ENCODE measurements around the gene LMF2. TPM values are rescaled to one million over a fixed set of nuclear protein-coding genes. Genes with fewer than 3 reads are reported as not detected.

Gene LMF2
- total RNA-seq (100 to 1,000 TPM; 101 to 133 (median 118) TPM), polyA plus RNA-seq (10 to 100 TPM; 15.0 to 25.5 TPM), total RNA-seq (103 reads per million, percentile 85 among the genes with 10 or more reads in this experiment)

DNA sequence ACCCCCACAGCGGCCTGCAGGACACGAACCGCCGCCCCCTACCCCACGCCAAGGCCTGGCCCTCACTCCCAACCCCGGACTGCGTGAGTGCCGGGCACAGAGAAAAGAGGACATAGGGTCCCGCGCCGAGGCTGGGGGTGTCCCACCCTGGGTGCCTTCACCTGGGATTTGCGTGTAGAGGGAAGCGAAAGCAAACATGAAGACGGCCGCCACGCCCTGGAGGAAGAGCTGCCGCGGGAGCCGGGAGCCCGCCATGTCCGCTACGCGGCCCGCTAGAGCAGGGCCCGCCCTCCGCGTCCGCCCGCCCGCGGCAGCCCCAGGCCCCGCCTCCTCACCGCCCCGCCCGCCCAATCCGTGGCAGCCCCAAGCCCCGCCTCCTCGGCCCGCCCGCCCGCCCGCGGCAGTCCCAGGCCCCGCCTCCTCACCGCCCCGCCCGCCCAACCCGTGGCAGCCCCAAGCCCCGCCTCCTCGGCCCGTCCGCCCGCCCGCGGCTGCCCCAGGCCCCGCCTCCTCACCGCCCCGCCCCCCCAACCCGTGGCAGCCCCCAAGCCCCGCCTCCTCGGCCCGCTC lies at the start of gene LMF2:
TSS of gene LMF2 (minus strand) at position 282 of the 570 bp plus-strand sequence. CDS start at position 255, 27 bp downstream.
- ChIA-PET CTCF (interaction anchor here (1.1 to 2.0 kb wide), 6 partner anchors 10 to 256 kb away, joined by 3 to 25 read pairs (median 6); partner anchors contain the start of genes HDAC10 and SCO2), POLR2A (interaction anchor here (0.7 to 6.2 kb wide), 21 partner anchors 10 to 547 kb away, joined by 3 to 116 read pairs (median 5); partner anchors contain the start of genes CHKB, PIM3, SCO2 and SYCE3)
- ATAC-seq (peak; percentile 82), DNase-seq (peak; percentile 83 to 94 (median 90))
- no peaks in the 10 kb centered on the region for H3K9me3 ChIP-seq (ENCODE audit: control insufficient read depth in 2 of 3, low read length in 3 of 3)
- H3K27me3 Mint-ChIP-seq: no peaks in the 10 kb centered on the region
- no peaks in the 10 kb centered on the region for H3K27me3 ChIP-seq (ENCODE audit: control insufficient read depth in 2 of 2, insufficient read depth in 2 of 2, low read length in 2 of 2)
- no peaks in the 10 kb centered on the region for H3K9me3 Mint-ChIP-seq
- H3K4me3 Mint-ChIP-seq: peak within 1 kb of the TSS; percentile 88 to 97 (median 94)
- peaks cover 0 to 42% (median 7%) of the 10 kb centered on the region in 3 experiments for H3K36me3 ChIP-seq (ENCODE audit: control insufficient read depth in 2 of 3, insufficient read depth in 3 of 3, low read length in 3 of 3)
- H3K4me1 ChIP-seq (ENCODE audit: control insufficient read depth in 2 of 2, insufficient read depth in 2 of 2, low read length in 2 of 2): peaks cover 19 to 26% of the 10 kb centered on the region in 2 donors
- peaks cover 0 to 7% (median 0%) of the 10 kb centered on the region in 5 donors for H3K36me3 Mint-ChIP-seq
- intact Hi-C loops (cut with micrococcal nuclease): loop anchor here (1.0 to 10.0 kb wide), 5 partner anchors 32 to 233 kb away; partner anchors contain the start of genes MAPK11 (in 1 of the 2) and SBF1 (in 1 of the 2)
- H3K27ac Mint-ChIP-seq: peak within 1 kb of the TSS; percentile 89 to 99 (median 98)
- peak within 1 kb of the TSS; percentile 99 for H3K27ac ChIP-seq (ENCODE audit: low read depth, low read length)
- H3K4me1 Mint-ChIP-seq: peaks cover 12 to 28% (median 23%) of the 10 kb centered on the region in 7 donors
- peak within 1 kb of the TSS; percentile 91 for H3K4me3 ChIP-seq (ENCODE audit: low read length)

- Histone ChIP-seq H3K4me3 (ENCODE audit: low read length) (no peak overlapping the region), H3K4me1 (ENCODE audit: control insufficient read depth in 2 of 2, insufficient read depth in 2 of 2, low read length in 2 of 2) (no peaks in the 10 kb centered on the region), H3K36me3 (ENCODE audit: control insufficient read depth in 2 of 3, insufficient read depth in 3 of 3, low read length in 3 of 3) (no peaks in the 10 kb centered on the region), H3K9me3 (ENCODE audit: control insufficient read depth in 2 of 3, low read length in 3 of 3) (no peaks in the 10 kb centered on the region), H3K27ac (ENCODE audit: low read depth, low read length) (no peak overlapping the region), H3K27me3 (ENCODE audit: control insufficient read depth in 2 of 2, insufficient read depth in 2 of 2, low read length in 2 of 2) (no peaks in the 10 kb centered on the region)
- POLR2A ChIA-PET: interaction anchor here (0.6 kb wide), 1 partner anchor 66 kb away, joined by 4 read pairs; no protein-coding TSS in a partner anchor
- Mint-ChIP-seq H3K9me3 (peaks cover 0 to 3% (median 0%) of the 10 kb centered on the region in 11 donors), H3K27ac (no peak overlapping the region), H3K4me1 (peaks cover 3 to 10% (median 5%) of the 10 kb centered on the region in 7 donors), H3K27me3 (peaks cover 0 to 8% (median 0%) of the 10 kb centered on the region in 5 donors), H3K36me3 (peaks cover 0 to 2% (median 0%) of the 10 kb centered on the region in 5 donors), H3K4me3 (no peak overlapping the region)
- CTCF ChIA-PET: interaction anchor here (0.7 to 1.3 kb wide), 3 partner anchors 14 to 42 kb away, joined by 3 to 6 read pairs (median 4); no protein-coding TSS in a partner anchor
- intact Hi-C loops (cut with micrococcal nuclease): no loop called here
- no peak for ATAC-seq
- no peak for DNase-seq
These were observed 49.2 kb upstream of the LMF2 start for GRCh38 chr22:50556703-50557102.

- Histone ChIP-seq H3K4me1 (ENCODE audit: control insufficient read depth in 2 of 2, insufficient read depth in 2 of 2, low read length in 2 of 2) (peaks cover 14 to 17% of the 10 kb centered on the region in 2 donors), H3K9me3 (ENCODE audit: control insufficient read depth in 2 of 3, low read length in 3 of 3) (no peaks in the 10 kb centered on the region), H3K36me3 (ENCODE audit: control insufficient read depth in 2 of 3, insufficient read depth in 3 of 3, low read length in 3 of 3) (no peaks in the 10 kb centered on the region), H3K27me3 (ENCODE audit: control insufficient read depth in 2 of 2, insufficient read depth in 2 of 2, low read length in 2 of 2) (no peaks in the 10 kb centered on the region), H3K4me3 (ENCODE audit: low read length) (no peak overlapping the region), H3K27ac (ENCODE audit: low read depth, low read length) (no peak overlapping the region)
- intact Hi-C loops (cut with micrococcal nuclease): no loop called here
- Mint-ChIP-seq H3K4me3 (no peak overlapping the region), H3K4me1 (peaks cover 12 to 22% (median 16%) of the 10 kb centered on the region in 7 donors), H3K27me3 (peaks cover 0 to 5% (median 0%) of the 10 kb centered on the region in 5 donors), H3K27ac (no peak overlapping the region), H3K9me3 (peaks cover 0 to 2% (median 0%) of the 10 kb centered on the region in 11 donors), H3K36me3 (peaks cover 0 to 10% (median 0%) of the 10 kb centered on the region in 5 donors)
- ATAC-seq (no peak), DNase-seq (no peak)
- ChIA-PET POLR2A (interaction anchor here (3.9 to 6.3 kb wide), 2 partner anchors 13 to 26 kb away, joined by 20 to 77 read pairs; partner anchors contain the start of genes SCO2 and TYMP), CTCF (interaction anchor here (1.4 kb wide), 1 partner anchor 28 kb away, joined by 5 read pairs; the partner anchor contains the start of gene SCO2)
These were observed 45.8 kb upstream of the LMF2 start for GRCh38 chr22:50553310-50553709.

DNA sequence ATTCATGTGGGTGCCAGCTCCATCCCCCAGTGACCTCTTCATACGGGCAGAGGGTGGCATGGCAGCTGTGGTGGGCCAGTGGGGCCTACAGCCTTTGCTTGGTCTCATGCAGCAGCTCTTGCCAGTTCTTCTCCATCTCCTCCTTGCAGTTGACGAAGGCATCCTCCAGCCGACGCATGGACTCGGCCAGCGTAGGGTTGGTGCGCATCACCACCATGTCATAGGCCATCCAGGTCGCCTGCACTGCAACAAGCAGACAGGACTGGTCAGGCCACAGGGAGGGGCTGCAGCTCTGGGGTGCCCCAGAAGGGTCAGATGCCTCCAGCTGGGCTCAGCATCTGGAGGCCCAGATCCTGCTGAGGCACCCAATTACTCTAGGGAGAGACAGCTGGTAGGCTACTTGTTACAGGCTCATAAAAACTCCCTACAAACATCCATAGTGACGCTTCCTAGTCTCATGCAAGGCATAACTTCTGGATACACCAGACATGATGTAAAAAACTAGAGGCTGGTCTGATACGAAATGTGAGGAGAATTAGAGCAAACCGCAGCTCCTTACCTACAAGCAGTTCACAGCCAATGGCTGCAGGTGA lies 43.8 kb upstream of the LMF2 start:
- ATAC-seq (no peak), DNase-seq (no peak)
- POLR2A ChIA-PET: interaction anchor here (0.6 to 6.3 kb wide), 7 partner anchors 8 to 40 kb away, joined by 3 to 77 read pairs (median 5); partner anchors contain the start of genes SCO2, SYCE3 and TYMP
- peaks cover 0 to 5% (median 0%) of the 10 kb centered on the region in 5 donors for H3K27me3 Mint-ChIP-seq
- peaks cover 0 to 10% (median 0%) of the 10 kb centered on the region in 5 donors for H3K36me3 Mint-ChIP-seq
- H3K9me3 Mint-ChIP-seq: peaks cover 0 to 2% (median 0%) of the 10 kb centered on the region in 11 donors
- no peaks in the 10 kb centered on the region for H3K27me3 ChIP-seq (ENCODE audit: control insufficient read depth in 2 of 2, insufficient read depth in 2 of 2, low read length in 2 of 2)
- no peak overlapping the region for H3K4me3 ChIP-seq (ENCODE audit: low read length)
- peaks cover 14 to 22% of the 10 kb centered on the region in 2 donors for H3K4me1 ChIP-seq (ENCODE audit: control insufficient read depth in 2 of 2, insufficient read depth in 2 of 2, low read length in 2 of 2)
- peaks cover 16 to 22% (median 17%) of the 10 kb centered on the region in 7 donors for H3K4me1 Mint-ChIP-seq
- H3K36me3 ChIP-seq (ENCODE audit: control insufficient read depth in 2 of 3, insufficient read depth in 3 of 3, low read length in 3 of 3): no peaks in the 10 kb centered on the region
- CTCF ChIA-PET: interaction anchor here (0.7 to 4.3 kb wide), 5 partner anchors 9 to 70 kb away, joined by 3 to 31 read pairs (median 3); partner anchors contain the start of gene SCO2
- intact Hi-C loops (cut with micrococcal nuclease): no loop called here
- no peaks in the 10 kb centered on the region for H3K9me3 ChIP-seq (ENCODE audit: control insufficient read depth in 2 of 3, low read length in 3 of 3)
- H3K27ac ChIP-seq (ENCODE audit: low read depth, low read length): no peak overlapping the region
- peak overlapping the region in 8 of 10 donors; percentile 32 to 88 (median 50) for H3K4me3 Mint-ChIP-seq
- H3K27ac Mint-ChIP-seq: peak overlapping the region in 6 of 9 donors; percentile 25 to 87 (median 70)

DNA sequence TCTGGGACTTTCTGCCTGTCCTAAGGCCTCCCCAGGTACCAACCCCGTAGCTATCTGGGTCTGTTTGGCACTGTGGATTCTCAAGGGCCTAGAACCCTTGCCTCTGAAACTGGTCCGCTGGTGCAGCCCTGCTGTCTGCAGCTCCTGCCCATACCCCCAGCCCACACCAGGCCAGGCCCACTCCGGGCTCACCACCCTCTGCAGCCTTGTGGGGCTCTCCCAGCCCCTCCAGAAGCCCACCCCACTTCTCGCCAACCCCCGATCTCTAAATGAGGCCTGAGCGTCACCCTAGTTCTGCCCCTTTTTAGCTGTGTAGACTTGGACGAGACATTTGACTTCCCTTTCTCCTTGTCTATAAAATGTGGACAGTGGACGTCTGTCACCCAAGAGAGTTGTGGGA lies 42.9 kb upstream of the LMF2 start:
- H3K36me3 Mint-ChIP-seq: peaks cover 0 to 10% (median 0%) of the 10 kb centered on the region in 5 donors
- peak overlapping the region; percentile 8 to 89 (median 80) for H3K27ac Mint-ChIP-seq
- H3K4me1 Mint-ChIP-seq: peaks cover 20 to 30% (median 25%) of the 10 kb centered on the region in 7 donors
- H3K27me3 ChIP-seq (ENCODE audit: control insufficient read depth in 2 of 2, insufficient read depth in 2 of 2, low read length in 2 of 2): no peaks in the 10 kb centered on the region
- ChIA-PET CTCF (interaction anchor here (0.7 to 4.3 kb wide), 4 partner anchors 15 to 71 kb away, joined by 3 to 31 read pairs (median 3); partner anchors contain the start of gene SCO2), POLR2A (interaction anchor here (0.7 to 6.3 kb wide), 9 partner anchors 9 to 70 kb away, joined by 3 to 77 read pairs (median 4); partner anchors contain the start of genes SCO2, SYCE3 and TYMP)
- no peaks in the 10 kb centered on the region for H3K9me3 ChIP-seq (ENCODE audit: control insufficient read depth in 2 of 3, low read length in 3 of 3)
- H3K27ac ChIP-seq (ENCODE audit: low read depth, low read length): no peak overlapping the region
- intact Hi-C loops (cut with micrococcal nuclease): no loop called here
- peaks cover 0 to 2% (median 0%) of the 10 kb centered on the region in 11 donors for H3K9me3 Mint-ChIP-seq
- ATAC-seq (no peak), DNase-seq (no peak)
- peaks cover 18 to 30% of the 10 kb centered on the region in 2 donors for H3K4me1 ChIP-seq (ENCODE audit: control insufficient read depth in 2 of 2, insufficient read depth in 2 of 2, low read length in 2 of 2)
- H3K4me3 Mint-ChIP-seq: peak overlapping the region; percentile 69 to 88 (median 82)
- H3K36me3 ChIP-seq (ENCODE audit: control insufficient read depth in 2 of 3, insufficient read depth in 3 of 3, low read length in 3 of 3): no peaks in the 10 kb centered on the region
- peaks cover 0 to 3% (median 0%) of the 10 kb centered on the region in 5 donors for H3K27me3 Mint-ChIP-seq
- H3K4me3 ChIP-seq (ENCODE audit: low read length): no peak overlapping the region

Data from naive thymus-derived CD4-positive, alpha-beta T cell (primary cell).